GM12874 (cell line): ENCODE results near the gene ZNF439.

ENCODE experiments used
- CTCF ChIP-seq: IDR thresholded peaks from 2 replicates; pipeline ENCODE4 v1.5.1; 2011; ENCODE audit warnings: low read depth, mild to moderate bottlenecking, control low read depth, low read length, moderate library complexity; ENCODE audit not compliant: insufficient read depth

Gene ZNF439

GRCh38 chr19:11832253-11832912 is 16.1 kb upstream of the ZNF439 start:
- TF ChIP-seq CTCF, result no peak

- TF ChIP-seq CTCF, result no peak
Observed at GRCh38 chr19:11833541-11833940, 15.0 kb upstream of the ZNF439 start.

GRCh38 chr19:11843722-11844121 is 4.8 kb upstream of the ZNF439 start:
- no peak for TF ChIP-seq CTCF

GRCh38 chr19:11848200-11848593 is 329 bp upstream of the ZNF439 start:
- TF ChIP-seq CTCF, result no peak

- TF ChIP-seq CTCF, result no peak
Observed at GRCh38 chr19:11853358-11853757, 4.8 kb downstream of the ZNF439 start.

- TF ChIP-seq CTCF, result no peak
Observed at GRCh38 chr19:11856596-11857250, 8.2 kb downstream of the ZNF439 start.

GRCh38 chr19:11860721-11861120 is 12.2 kb downstream of the ZNF439 start:
- TF ChIP-seq CTCF, result no peak
